SK-N-SH (cell line): Measurements from ENCODE around the gene CIAO2B. TPM values are rescaled to one million over a fixed set of nuclear protein-coding genes. Genes with fewer than 3 reads are reported as not detected.

ENCODE experiments used
- CTCF ChIA-PET: fragments of 300-600, 350-600 bp; formaldehyde crosslinking; extraction: SDS; loops from one replicate; lab custom pipeline; 2021; lab: Yijun Ruan, JAX
- POLR2A ChIA-PET: fragments of 350-600 bp; sonication (Branson Sonifier 250); formaldehyde crosslinking; extraction: SDS; loops from one replicate; lab custom pipeline; 2020; ENCODE audit warnings: antibody characterized with exemption, inconsistent platforms; lab: Yijun Ruan, JAX
- DNase-seq: peaks from one replicate; pipeline ENCODE4 v3.0.0; 2012
- H2AFZ ChIP-seq: fragments of 200-600 bp; sonication (generic); 2 replicates; pipeline ENCODE4 v1.8.1; 2016; ENCODE audit warnings: antibody characterized with exemption, mild to moderate bottlenecking, low read depth
- H3F3A ChIP-seq: fragments of 200-600 bp; sonication (generic); replicated peaks from 2 replicates; pipeline ENCODE3; 2016; ENCODE audit warnings: antibody characterized with exemption, mild to moderate bottlenecking; ENCODE audit not compliant: insufficient read depth
- H3K27ac ChIP-seq, 2 experiments: fragments of 200-500 bp in 1 of 2; fragments of 200-600 bp in 1 of 2; sonication (Bioruptor generic) in 1 of 2; sonication (generic), shearing (Covaris generic) in 1 of 2; 2 replicates each; pipeline versions ENCODE4 v1.5.1 to v1.6.1; 2014 to 2016; ENCODE audit warnings: low read depth in 2 of 2, inconsistent platforms in 1 of 2, low read length in 1 of 2, mild to moderate bottlenecking in 1 of 2, mixed read lengths in 1 of 2
- H3K27me3 ChIP-seq: fragments of 200-600 bp; sonication (generic), shearing (Covaris generic); 2 replicates; pipeline ENCODE4 v1.6.1; 2016; ENCODE audit warnings: mixed run types; ENCODE audit not compliant: insufficient read depth
- H3K36me3 ChIP-seq, 2 experiments: fragments of 200-500 bp in 1 of 2; fragments of 200-600 bp in 1 of 2; sonication (Bioruptor generic) in 1 of 2; sonication (generic) in 1 of 2; replicated peaks in 1 of 2; 2 replicates each; pipeline versions ENCODE3 to v1.5.1; 2014 to 2016; ENCODE audit warnings: low read length in 1 of 2, mild to moderate bottlenecking in 1 of 2; ENCODE audit not compliant: insufficient read depth in 2 of 2, control insufficient read depth in 1 of 2
- H3K4me1 ChIP-seq, 2 experiments: fragments of 200-500 bp in 1 of 2; fragments of 200-600 bp in 1 of 2; sonication (Bioruptor generic) in 1 of 2; sonication (generic), shearing (Covaris generic) in 1 of 2; 2 replicates each; pipeline versions ENCODE4 v1.5.1 to v1.6.1; 2014 to 2016; ENCODE audit warnings: low read depth in 1 of 2, low read length in 1 of 2, mixed run types in 1 of 2; ENCODE audit not compliant: insufficient read depth in 2 of 2, control insufficient read depth in 1 of 2
- H3K4me2 ChIP-seq: fragments of 200-600 bp; sonication (generic), shearing (Covaris generic); 2 replicates; pipeline ENCODE4 v1.6.1; 2017; ENCODE audit warnings: mixed run types
- H3K4me3 ChIP-seq, 2 experiments: fragments of 200-500 bp in 1 of 2; fragments of 200-600 bp in 1 of 2; sonication (Bioruptor generic) in 1 of 2; sonication (generic), shearing (Covaris generic) in 1 of 2; 2 replicates each; pipeline versions ENCODE4 v1.5.1 to v1.8.1; 2014 to 2016; ENCODE audit warnings: low read depth in 2 of 2, inconsistent platforms in 1 of 2, low read length in 1 of 2, mild to moderate bottlenecking in 1 of 2, mixed read lengths in 1 of 2, moderate library complexity in 1 of 2
- H3K79me2 ChIP-seq: fragments of 200-600 bp; sonication (generic); 2 replicates; pipeline ENCODE4 v1.8.1; 2017; ENCODE audit warnings: mild to moderate bottlenecking; ENCODE audit not compliant: insufficient read depth
- H3K9ac ChIP-seq: fragments of 200-600 bp; sonication (generic); 2 replicates; pipeline ENCODE4 v1.6.1; 2017; ENCODE audit warnings: mixed run types
- H3K9me2 ChIP-seq: fragments of 200-600 bp; sonication (generic); 2 replicates; pipeline ENCODE4 v1.6.1; 2017; ENCODE audit warnings: mixed run types
- H3K9me3 ChIP-seq: fragments of 200-600 bp; sonication (generic); 2 replicates; pipeline ENCODE4 v1.6.1; 2017; ENCODE audit warnings: mixed run types, mild to moderate bottlenecking, moderate library complexity
- H4K20me1 ChIP-seq: fragments of 200-600 bp; sonication (generic); 2 replicates; pipeline ENCODE4 v1.6.1; 2017; ENCODE audit warnings: mild to moderate bottlenecking, mixed run types; ENCODE audit not compliant: insufficient read depth
- CTCF ChIP-seq: fragments of 200-600 bp; sonication (generic); IDR thresholded peaks from 2 replicates; pipeline ENCODE4 v1.6.1; 2017; ENCODE audit warnings: antibody characterized with exemption, mild to moderate bottlenecking, moderate library complexity
- ELF1 ChIP-seq: IDR thresholded peaks from 2 replicates; pipeline ENCODE4 v1.4.0; 2012
- EZH2phosphoT487 ChIP-seq: fragments of 200-600 bp; sonication (generic); IDR thresholded peaks from 2 replicates; pipeline ENCODE4 v1.6.1; 2017; ENCODE audit warnings: low read depth, mixed run types, mild to moderate bottlenecking, antibody characterized with exemption, moderate library complexity, borderline replicate concordance
- FOXM1 ChIP-seq: IDR thresholded peaks from 2 replicates; pipeline ENCODE4 v1.4.0; 2012; ENCODE audit warnings: low read depth, mild to moderate bottlenecking
- GABPA ChIP-seq: IDR thresholded peaks from 2 replicates; pipeline ENCODE4 v1.4.0; 2012; ENCODE audit warnings: low read depth, mild to moderate bottlenecking
- MEF2A ChIP-seq: IDR thresholded peaks from 2 replicates; pipeline ENCODE4 v1.4.0; 2012; ENCODE audit warnings: low read depth, borderline replicate concordance
- NRF1 ChIP-seq: IDR thresholded peaks from 2 replicates; pipeline ENCODE4 v1.6.1; 2012; ENCODE audit warnings: low read depth, mild to moderate bottlenecking, low read length
- RCOR1 ChIP-seq: fragments of 150-350 bp; IDR thresholded peaks from 2 replicates; pipeline ENCODE4 v1.6.1; 2017; ENCODE audit warnings: antibody characterized with exemption, low read length
- RFX5 ChIP-seq: IDR thresholded peaks from 2 replicates; pipeline ENCODE4 v1.6.1; 2012; ENCODE audit warnings: mild to moderate bottlenecking, improper control_type of control experiment, low read length
- SIN3A ChIP-seq: IDR thresholded peaks from 2 replicates; pipeline ENCODE4 v1.6.1; 2012; ENCODE audit warnings: low read depth, mild to moderate bottlenecking, low read length, moderate library complexity, borderline replicate concordance
- TAF1 ChIP-seq: IDR thresholded peaks from 2 replicates; pipeline ENCODE4 v1.6.1; 2012; ENCODE audit warnings: low read depth, mild to moderate bottlenecking, low read length, moderate library complexity, borderline replicate concordance
- TCF12 ChIP-seq: IDR thresholded peaks from 2 replicates; pipeline ENCODE4 v1.4.0; 2012
- USF2 ChIP-seq: fragments of 150-350 bp; IDR thresholded peaks from 2 replicates; pipeline ENCODE4 v1.6.1; 2017; ENCODE audit warnings: antibody characterized with exemption, low read length, low read depth, borderline replicate concordance
- YY1 ChIP-seq: IDR thresholded peaks from 2 replicates; pipeline ENCODE4 v1.4.0; 2012; ENCODE audit warnings: low read depth, mild to moderate bottlenecking
- whole genome bisulfite sequencing: methylation state at CpG from one replicate; pipeline ENCODE4 v1.1.6; 2017; ENCODE audit warnings: low lambda C conversion rate; 5-methylcytosine and 5-hydroxymethylcytosine counted together
- polyA plus RNA-seq, 3 experiments: library from polyadenylated mRNA; depleted of rRNA; stranded (reverse); fragments of >200 nt; gene quantifications; 2 replicates each; pipeline ENCODE4 v1.2.3, GENCODE V29; 2012
- TF ChIP-seq, protein P1 (sequence below): IDR thresholded peaks from 2 replicates; pipeline ENCODE4 v1.4.0; 2012; ENCODE audit warnings: low read depth

The CIAO2B gene
- polyA plus RNA-seq, 1 of the 3 experiments (the other 2 are of a cell fraction), result 665 TPM

DNA sequence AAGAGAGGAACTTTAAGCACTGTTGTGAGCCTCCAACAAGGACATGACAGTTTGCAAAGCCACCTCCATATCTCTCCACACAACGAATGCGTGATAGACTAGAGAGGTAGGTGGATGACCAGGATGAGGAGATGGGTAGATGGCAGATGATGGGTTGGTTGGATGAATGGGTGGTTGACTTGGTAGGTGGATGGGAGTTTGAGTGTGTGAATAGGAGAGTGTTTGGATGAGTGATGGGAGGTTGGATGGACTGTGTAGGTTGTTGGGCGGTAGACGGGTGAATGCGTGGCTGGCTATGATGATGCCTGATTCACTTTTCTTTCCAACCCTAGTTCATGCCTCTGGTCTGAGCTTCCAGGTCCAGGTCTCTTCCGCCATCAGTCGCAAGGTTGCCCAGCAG lies 19.7 kb downstream of the CIAO2B start:
- Histone ChIP-seq H3K27me3 (no peaks in the 10 kb centered on the region), H3F3A (no peaks in the 10 kb centered on the region), H3K9me2 (no peaks in the 10 kb centered on the region), H3K4me1 (no peaks in the 10 kb centered on the region), H3K9me3 (no peaks in the 10 kb centered on the region), H2AFZ (no peak overlapping the region), H3K79me2 (no peaks in the 10 kb centered on the region), H3K27ac (no peak overlapping the region), H3K9ac (no peak overlapping the region), H4K20me1 (no peaks in the 10 kb centered on the region), H3K36me3 (no peaks in the 10 kb centered on the region), H3K4me3 (no peak overlapping the region), H3K4me2 (no peak overlapping the region)
- TF ChIP-seq SIN3A (no peak), CTCF (no peak), FOXM1 (no peak), GABPA (no peak), USF2 (no peak), EZH2phosphoT487 (no peak), YY1 (no peak), RCOR1 (no peak), ELF1 (no peak)
- ChIA-PET POLR2A (no interaction called here), CTCF (interaction anchor here (1.0 to 1.2 kb wide), 2 partner anchors 14 to 19 kb away, joined by 4 to 6 read pairs; no protein-coding TSS in a partner anchor)
- 89% methylated on average over 7 of the region's 7 CpGs for WGBS
- no peak for DNase-seq

DNA sequence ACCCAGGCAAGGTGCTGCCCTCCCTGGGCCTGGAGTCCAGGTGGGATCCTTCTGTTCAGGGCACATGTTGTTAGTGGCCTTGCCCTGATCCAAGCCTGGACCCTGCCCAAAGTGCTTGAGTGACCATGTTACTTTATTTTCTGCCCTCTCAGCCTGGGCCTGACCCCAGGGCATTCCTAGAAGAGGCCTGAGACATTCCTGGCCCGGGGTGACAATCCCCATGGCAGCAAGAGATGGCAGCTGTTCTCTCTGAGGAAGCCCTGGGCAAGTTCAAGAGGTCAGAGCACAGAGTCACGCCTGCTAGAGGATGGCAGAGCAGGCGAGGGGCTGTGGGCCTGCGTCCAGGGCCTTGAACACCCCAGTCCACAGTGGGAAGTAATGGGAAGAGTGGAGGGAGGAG lies 20.5 kb downstream of the CIAO2B start:
- WGBS, result 54% methylated on average over 4 of the region's 4 CpGs

More for the DNA sequence above, 20.5 kb downstream of the CIAO2B start:
- Histone ChIP-seq H3K4me2 (no peak overlapping the region), H3K4me1 (no peaks in the 10 kb centered on the region), H3K9me3 (no peaks in the 10 kb centered on the region), H3K27ac (no peak overlapping the region), H3K9me2 (no peaks in the 10 kb centered on the region), H3K79me2 (no peaks in the 10 kb centered on the region), H3F3A (no peaks in the 10 kb centered on the region), H3K4me3 (no peak overlapping the region), H3K36me3 (no peaks in the 10 kb centered on the region), H3K9ac (no peak overlapping the region), H3K27me3 (no peaks in the 10 kb centered on the region), H4K20me1 (no peaks in the 10 kb centered on the region), H2AFZ (no peak overlapping the region)
- no peak for DNase-seq
- ChIA-PET CTCF (interaction anchor here (0.9 to 5.7 kb wide), 5 partner anchors 12 to 256 kb away, joined by 3 to 40 read pairs (median 3); partner anchors contain the start of genes NOL3 and RRAD), POLR2A (no interaction called here)
- TF ChIP-seq NRF1 (no peak), EZH2phosphoT487 (no peak), TCF12 (no peak), RCOR1 (no peak), TAF1 (no peak), RFX5 (no peak), MEF2A (no peak), USF2 (no peak)
- TF ChIP-seq, protein P1, sequence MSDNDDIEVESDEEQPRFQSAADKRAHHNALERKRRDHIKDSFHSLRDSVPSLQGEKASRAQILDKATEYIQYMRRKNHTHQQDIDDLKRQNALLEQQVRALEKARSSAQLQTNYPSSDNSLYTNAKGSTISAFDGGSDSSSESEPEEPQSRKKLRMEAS, result no peak
